Activated CD8-positive, alpha-beta memory T cell treated with anti-CD3 and anti-CD28 coated beads for 1 hour (primary cell): ENCODE measurements around the gene PIK3R2.
A peak's percentile ranks its signal among the peaks of the same experiment; 100 is the strongest.
"Not testable (repeated sequence)": the region's sequence is repeated elsewhere in the genome, so short reads cannot be mapped to it uniquely, and the experiment has no call there.

ENCODE experiments used
- DNase-seq, 2 donors: peaks; one replicate each; pipeline ENCODE4 v3.0.0-alpha.2; 2020; ENCODE audit warnings: low read depth in 1 of 2; ENCODE audit errors: extremely low read depth in 1 of 2

The PIK3R2 gene

GRCh38 chr19:18152817-18153555 is at the start of gene PIK3R2:
Gene PIK3R2, plus strand, starts transcription at chr19:18153163. Its CDS starts 2,717 bp downstream, at chr19:18155880.
- DNase-seq, result peak; percentile 98 to 99

GRCh38 chr19:18104793-18105131 is 48.2 kb upstream of the PIK3R2 start:
- no peak for DNase-seq

- not testable (repeated sequence) for DNase-seq
These were observed 47.7 kb upstream of the PIK3R2 start for GRCh38 chr19:18105259-18105658.

GRCh38 chr19:18107235-18107634 is 45.7 kb upstream of the PIK3R2 start:
- DNase-seq, result no peak

GRCh38 chr19:18108897-18109296 is 44.1 kb upstream of the PIK3R2 start:
- no peak for DNase-seq

GRCh38 chr19:18109341-18109732 is 43.6 kb upstream of the PIK3R2 start:
- DNase-seq, result no peak

GRCh38 chr19:18109733-18110608 is 43.0 kb upstream of the PIK3R2 start:
- DNase-seq, result peak in 1 of 2 donors; percentile 42

- no peak for DNase-seq
These were observed 42.2 kb upstream of the PIK3R2 start for GRCh38 chr19:18110609-18111232.

- peak; percentile 39 to 74 for DNase-seq
These were observed 39.9 kb upstream of the PIK3R2 start for GRCh38 chr19:18112989-18113478.

- DNase-seq, result no peak
These were observed 39.1 kb upstream of the PIK3R2 start for GRCh38 chr19:18113827-18114226.

GRCh38 chr19:18114483-18114882 is 38.5 kb upstream of the PIK3R2 start:
- DNase-seq, result no peak

GRCh38 chr19:18117364-18117691 is 35.6 kb upstream of the PIK3R2 start:
- DNase-seq, result no peak

- peak; percentile 81 to 96 for DNase-seq
These were observed 35.1 kb upstream of the PIK3R2 start for GRCh38 chr19:18117692-18118378.

- DNase-seq, result no peak
These were observed 34.4 kb upstream of the PIK3R2 start for GRCh38 chr19:18118420-18119012.

- no peak for DNase-seq
These were observed 33.8 kb upstream of the PIK3R2 start for GRCh38 chr19:18119013-18119716.

GRCh38 chr19:18119717-18120105 is 33.3 kb upstream of the PIK3R2 start:
- DNase-seq, result peak in 1 of 2 donors; percentile 39

GRCh38 chr19:18120127-18120526 is 32.8 kb upstream of the PIK3R2 start:
- DNase-seq, result no peak

- DNase-seq, result no peak
These were observed 31.8 kb upstream of the PIK3R2 start for GRCh38 chr19:18121166-18121565.

- no peak for DNase-seq
These were observed 30.5 kb upstream of the PIK3R2 start for GRCh38 chr19:18122424-18122823.
